Fibroblast of pulmonary artery (primary cell): ENCODE results near the gene C16orf46.

Experiments
- DNase-seq: peaks from one replicate; pipeline ENCODE4 v3.0.0-alpha.2; 2010; ENCODE audit warnings: low read depth
- H3K4me3 ChIP-seq: replicated peaks from 2 replicates; pipeline ENCODE4 v1.5.1; 2011; ENCODE audit warnings: low read depth, mild to moderate bottlenecking, control low read depth, low read length, moderate library complexity
- TF ChIP-seq, protein P1 (sequence below): IDR thresholded peaks from 2 replicates; pipeline ENCODE4 v1.5.1; 2011; ENCODE audit warnings: mild to moderate bottlenecking, control low read depth, low read length, inconsistent platforms; ENCODE audit errors: missing control alignments

C16orf46 gene

DNA sequence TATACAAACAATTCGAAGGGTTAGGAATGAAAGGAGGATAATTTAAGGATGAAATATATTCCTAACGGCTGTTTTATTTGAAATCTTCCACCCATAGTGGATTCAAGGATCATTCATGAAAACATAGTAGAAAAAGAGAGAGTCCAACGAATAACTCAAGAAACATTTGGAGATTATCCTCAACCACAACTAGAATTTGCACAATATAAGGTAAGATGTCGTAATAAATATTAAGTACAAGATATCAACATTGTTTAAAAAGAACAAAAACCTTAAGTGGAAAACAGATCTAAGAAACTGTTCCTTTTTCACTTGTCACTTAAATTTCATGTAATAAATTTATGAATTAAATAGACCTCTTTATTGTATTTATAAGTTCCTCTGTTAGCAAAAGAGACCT is 50.6 kb downstream of the C16orf46 start:
- TF ChIP-seq, protein P1, sequence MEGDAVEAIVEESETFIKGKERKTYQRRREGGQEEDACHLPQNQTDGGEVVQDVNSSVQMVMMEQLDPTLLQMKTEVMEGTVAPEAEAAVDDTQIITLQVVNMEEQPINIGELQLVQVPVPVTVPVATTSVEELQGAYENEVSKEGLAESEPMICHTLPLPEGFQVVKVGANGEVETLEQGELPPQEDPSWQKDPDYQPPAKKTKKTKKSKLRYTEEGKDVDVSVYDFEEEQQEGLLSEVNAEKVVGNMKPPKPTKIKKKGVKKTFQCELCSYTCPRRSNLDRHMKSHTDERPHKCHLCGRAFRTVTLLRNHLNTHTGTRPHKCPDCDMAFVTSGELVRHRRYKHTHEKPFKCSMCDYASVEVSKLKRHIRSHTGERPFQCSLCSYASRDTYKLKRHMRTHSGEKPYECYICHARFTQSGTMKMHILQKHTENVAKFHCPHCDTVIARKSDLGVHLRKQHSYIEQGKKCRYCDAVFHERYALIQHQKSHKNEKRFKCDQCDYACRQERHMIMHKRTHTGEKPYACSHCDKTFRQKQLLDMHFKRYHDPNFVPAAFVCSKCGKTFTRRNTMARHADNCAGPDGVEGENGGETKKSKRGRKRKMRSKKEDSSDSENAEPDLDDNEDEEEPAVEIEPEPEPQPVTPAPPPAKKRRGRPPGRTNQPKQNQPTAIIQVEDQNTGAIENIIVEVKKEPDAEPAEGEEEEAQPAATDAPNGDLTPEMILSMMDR = no peak
- no peak overlapping the region for H3K4me3 ChIP-seq

GRCh38 chr16:81018496-81018895 is 58.5 kb downstream of the C16orf46 start:
- TF ChIP-seq, protein P1 = no peak
- no peak overlapping the region for H3K4me3 ChIP-seq
- no peak for DNase-seq

More for the DNA sequence above, 50.6 kb downstream of the C16orf46 start:
- DNase-seq = no peak

DNA sequence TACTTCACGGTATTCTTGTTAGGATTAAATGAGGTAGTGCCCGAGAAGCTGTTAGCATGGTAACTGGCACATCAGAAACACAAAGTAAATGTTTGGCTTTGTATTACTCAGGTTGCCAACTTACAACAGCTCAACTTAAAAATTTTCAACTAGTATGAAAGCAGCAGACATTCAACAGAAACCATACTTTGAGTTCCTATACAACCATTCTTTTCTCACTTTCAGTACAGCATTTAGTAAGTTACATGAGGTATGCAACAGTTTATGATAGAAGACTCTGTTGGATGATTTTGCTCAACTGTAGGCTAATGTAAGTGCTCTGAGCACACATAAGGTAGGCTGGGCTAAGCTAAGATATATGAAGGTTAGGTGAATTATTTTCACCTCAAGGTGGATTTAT is 62.4 kb downstream of the C16orf46 start:
- no peak overlapping the region for H3K4me3 ChIP-seq
- no peak for DNase-seq
- TF ChIP-seq, protein P1 = no peak

DNA sequence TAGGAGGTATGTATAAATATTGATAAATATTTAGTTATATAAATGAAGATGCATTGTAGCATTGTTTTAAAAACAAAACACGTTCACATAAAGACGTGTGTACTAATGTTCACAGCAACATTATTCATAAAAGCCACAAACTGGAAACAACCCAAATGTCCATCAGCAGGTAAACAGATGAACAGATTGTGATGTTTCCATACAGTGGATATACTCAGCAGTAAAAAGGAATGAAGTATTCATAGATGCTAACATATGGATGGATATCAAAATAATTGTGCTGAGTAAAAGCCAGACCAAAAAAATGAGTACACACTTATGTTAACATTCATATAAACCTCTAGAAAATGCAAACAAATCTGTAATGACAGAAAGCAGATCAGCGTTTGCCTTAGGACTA is 64.1 kb downstream of the C16orf46 start:
- no peak overlapping the region for H3K4me3 ChIP-seq
- no peak for DNase-seq
- TF ChIP-seq, protein P1 = no peak
